GM18520 (cell line): Measurements from ENCODE around the gene RAPGEF5.

Experiments used
- ATAC-seq: cut with Tn5 transposase; IDR thresholded peaks from one replicate; pipeline ENCODE4 v1.9.1; 2021; ENCODE audit not compliant: unreplicated experiment

The RAPGEF5 gene

GRCh38 chr7:22167482-22167881 is 189.5 kb downstream of the RAPGEF5 start:
- ATAC-seq = no peak

GRCh38 chr7:22166928-22167327 is 190.0 kb downstream of the RAPGEF5 start:
- no peak for ATAC-seq

- no peak for ATAC-seq
Observed at GRCh38 chr7:22159341-22159740, 197.6 kb downstream of the RAPGEF5 start.

- no peak for ATAC-seq
Observed at GRCh38 chr7:22157552-22157951, 199.4 kb downstream of the RAPGEF5 start.

GRCh38 chr7:22156205-22156604 is 200.7 kb downstream of the RAPGEF5 start:
- no peak for ATAC-seq

- no peak for ATAC-seq
Observed at GRCh38 chr7:22154143-22154529, 202.8 kb downstream of the RAPGEF5 start.

GRCh38 chr7:22153432-22154142 is 203.4 kb downstream of the RAPGEF5 start:
- ATAC-seq = no peak

- ATAC-seq = no peak
Observed at GRCh38 chr7:22152690-22153089, 204.3 kb downstream of the RAPGEF5 start.

- no peak for ATAC-seq
Observed at GRCh38 chr7:22151901-22152300, 205.1 kb downstream of the RAPGEF5 start.

GRCh38 chr7:22150221-22150620 is 206.7 kb downstream of the RAPGEF5 start:
- no peak for ATAC-seq

- ATAC-seq = no peak
Observed at GRCh38 chr7:22147868-22148267, 209.1 kb downstream of the RAPGEF5 start.

- ATAC-seq = no peak
Observed at GRCh38 chr7:22146961-22147512, 209.9 kb downstream of the RAPGEF5 start.

GRCh38 chr7:22144950-22145349 is 212.0 kb downstream of the RAPGEF5 start:
- no peak for ATAC-seq

- ATAC-seq = no peak
Observed at GRCh38 chr7:22143491-22143890, 213.5 kb downstream of the RAPGEF5 start.

- no peak for ATAC-seq
Observed at GRCh38 chr7:22142572-22142971, 214.4 kb downstream of the RAPGEF5 start.

- ATAC-seq = no peak
Observed at GRCh38 chr7:22141355-22141754, 215.6 kb downstream of the RAPGEF5 start.

GRCh38 chr7:22140578-22140977 is 216.4 kb downstream of the RAPGEF5 start:
- ATAC-seq = no peak

- ATAC-seq = no peak
Observed at GRCh38 chr7:22138886-22139285, 218.1 kb downstream of the RAPGEF5 start.

GRCh38 chr7:22138106-22138505 is 218.8 kb downstream of the RAPGEF5 start:
- no peak for ATAC-seq

GRCh38 chr7:22137466-22137865 is 219.5 kb downstream of the RAPGEF5 start:
- ATAC-seq = no peak

GRCh38 chr7:22137026-22137425 is 219.9 kb downstream of the RAPGEF5 start:
- ATAC-seq = no peak

- ATAC-seq = no peak
Observed at GRCh38 chr7:22129819-22130580, 227.0 kb downstream of the RAPGEF5 start.
